Upper lobe of left lung (tissue), 4 donors: ENCODE measurements around the gene ANKS1B.

Experiments used
- CTCF ChIP-seq, 6 experiments: fragments of 450-650 bp in 4 of 6; fragments of 200-600 bp in 2 of 6; sonication (generic) in 2 of 6; IDR thresholded peaks; one replicate each; pipeline ENCODE4 v1.5.1; 2016 to 2019; ENCODE audit warnings: antibody characterized with exemption in 6 of 6
- POLR2A ChIP-seq, 4 donors: fragments of 450-650 bp; IDR thresholded peaks; one replicate each; pipeline ENCODE4 v1.5.1; 2016 to 2017; ENCODE audit warnings: antibody characterized with exemption in 4 of 4, mild to moderate bottlenecking in 2 of 4
- POLR2AphosphoS5 ChIP-seq, 2 donors: sonication (generic); formaldehyde crosslinking; IDR thresholded peaks; one replicate each; pipeline ENCODE4 v1.5.1; 2017; ENCODE audit warnings: antibody characterized with exemption in 2 of 2

GRCh38 chr12:99609455-99610181, 375.1 kb downstream of the ANKS1B start:
- TF ChIP-seq POLR2A (IDR thresholded peaks at IDR 0.05) (no peak), CTCF (IDR thresholded peaks at IDR 0.05) (no peak), POLR2AphosphoS5 (IDR thresholded peaks at IDR 0.05) (no peak)
